Large intestine (tissue), 12 donors: ENCODE measurements around the gene PEX11G. TPM values are rescaled to one million over a fixed set of nuclear protein-coding genes. Genes with fewer than 3 reads are reported as not detected.
A peak's percentile ranks its signal among the peaks of the same experiment; 100 is the strongest.

Experiments
- DNase-seq, 2 donors: peaks; one replicate each; pipeline versions ENCODE4 v3.0.0 to v3.0.0-alpha.2; 2013
- H3K27ac ChIP-seq: one replicate; pipeline ENCODE4 v1.5.1; 2013; ENCODE audit warnings: low read length
- H3K27me3 ChIP-seq: 2 replicates; pipeline ENCODE4 v1.6.1; 2013; ENCODE audit warnings: low read length; ENCODE audit not compliant: control insufficient read depth, insufficient read depth
- H3K36me3 ChIP-seq: 2 replicates; pipeline ENCODE4 v1.6.1; 2013; ENCODE audit warnings: low read length; ENCODE audit not compliant: control insufficient read depth, insufficient read depth
- H3K4me1 ChIP-seq: one replicate; pipeline ENCODE4 v1.6.1; 2013; ENCODE audit warnings: low read length; ENCODE audit not compliant: control insufficient read depth, insufficient read depth
- H3K4me3 ChIP-seq: one replicate; pipeline ENCODE4 v1.5.1; 2013; ENCODE audit warnings: low read length
- H3K9me3 ChIP-seq: one replicate; pipeline ENCODE4 v1.6.1; 2013; ENCODE audit warnings: mild to moderate bottlenecking, low read depth, low read length, moderate library complexity; ENCODE audit not compliant: control insufficient read depth
- WGBS: methylation state at CpG from one replicate; pipeline ENCODE4 v1.1.5; 2013; ENCODE audit warnings: low lambda C conversion rate; ENCODE audit not compliant: insufficient coverage; 5-methylcytosine and 5-hydroxymethylcytosine counted together
- long read RNA-seq, 11 donors: transcript quantifications; one replicate each; lab custom pipeline, GENCODE V29; 2026
- polyA plus RNA-seq: library from polyadenylated mRNA; unstranded; fragments of 120-200 nt; gene quantifications from one replicate; pipeline ENCODE4 v1.2.1, GENCODE V29; 2013

PEX11G gene
- 7.9 TPM for polyA plus RNA-seq
- long read RNA-seq, donor 1, partial matches to known transcripts: 0 of 2 reads
- long read RNA-seq, donor 1, other reads (novel, unspliced or antisense): 0 of 2 reads
- long read RNA-seq, donor 2, transcript PEX11G-201 (5 exons, 1,062 nt): major isoform, 8 of 67 reads
- long read RNA-seq, donor 2, partial matches to known transcripts: 59 of 67 reads
- long read RNA-seq, donor 2, other reads (novel, unspliced or antisense): 0 of 67 reads
- long read RNA-seq, donor 3: 0 reads
- long read RNA-seq, donor 4, partial matches to known transcripts: 0 of 1 reads
- long read RNA-seq, donor 4, other reads (novel, unspliced or antisense): 0 of 1 reads
- long read RNA-seq, donor 5, partial matches to known transcripts: 0 of 1 reads
- long read RNA-seq, donor 5, other reads (novel, unspliced or antisense): 0 of 1 reads
- long read RNA-seq, donor 6, partial matches to known transcripts: 0 of 1 reads
- long read RNA-seq, donor 6, other reads (novel, unspliced or antisense): 0 of 1 reads
- long read RNA-seq, donor 7, partial matches to known transcripts: 0 of 2 reads
- long read RNA-seq, donor 7, other reads (novel, unspliced or antisense): 0 of 2 reads
- long read RNA-seq, donor 8, transcript PEX11G-201 (5 exons, 1,062 nt): major isoform, 5 of 15 reads
- long read RNA-seq, donor 8, partial matches to known transcripts: 0 of 15 reads
- long read RNA-seq, donor 8, other reads (novel, unspliced or antisense): 10 of 15 reads
- long read RNA-seq, donor 9, partial matches to known transcripts: 0 of 3 reads
- long read RNA-seq, donor 9, other reads (novel, unspliced or antisense): 0 of 3 reads
- long read RNA-seq, donor 10, transcript PEX11G-201 (5 exons, 1,062 nt): major isoform, 7 of 116 reads
- long read RNA-seq, donor 10, partial matches to known transcripts: 68 of 116 reads
- long read RNA-seq, donor 10, other reads (novel, unspliced or antisense): 41 of 116 reads
- long read RNA-seq, donor 11, partial matches to known transcripts: 5 of 7 reads
- long read RNA-seq, donor 11, other reads (novel, unspliced or antisense): 0 of 7 reads

GRCh38 chr19:7488736-7489353 lies at the start of gene PEX11G:
Gene PEX11G, minus strand, starts transcription at chr19:7489035. Its CDS starts 25 bp downstream, at chr19:7489010.
- Histone ChIP-seq H3K9me3 (no peaks in the 10 kb centered on the region), H3K4me1 (peaks cover 12% of the 10 kb centered on the region), H3K4me3 (peak within 1 kb of the TSS; percentile 75), H3K36me3 (no peaks in the 10 kb centered on the region), H3K27me3 (no peaks in the 10 kb centered on the region), H3K27ac (peak within 1 kb of the TSS; percentile 93)
- no CpG with 5 or more reads among the region's 49 CpGs for WGBS
- DNase-seq: peak; percentile 94 to 95

GRCh38 chr19:7535998-7536695 lies 47.3 kb upstream of the PEX11G start:
- peak in 1 of 2 donors; percentile 44 for DNase-seq
- Histone ChIP-seq H3K36me3 (peaks cover 30% of the 10 kb centered on the region), H3K9me3 (no peaks in the 10 kb centered on the region), H3K27me3 (no peaks in the 10 kb centered on the region), H3K4me3 (peak overlapping the region; percentile 93), H3K27ac (peak overlapping the region; percentile 95), H3K4me1 (peaks cover 6% of the 10 kb centered on the region)
- no CpG with 5 or more reads among the region's 30 CpGs for WGBS

- peak; percentile 96 to 97 for DNase-seq
- WGBS: no CpG with 5 or more reads among the region's 76 CpGs
- no peaks in the 10 kb centered on the region for H3K27me3 ChIP-seq
- H3K27ac ChIP-seq: peak within 1 kb of the TSS; percentile 95
- peaks cover 25% of the 10 kb centered on the region for H3K36me3 ChIP-seq
- H3K9me3 ChIP-seq: no peaks in the 10 kb centered on the region
- H3K4me1 ChIP-seq: peaks cover 6% of the 10 kb centered on the region
- peak within 1 kb of the TSS; percentile 93 for H3K4me3 ChIP-seq
Observed at GRCh38 chr19:7535047-7535997, 46.5 kb upstream of the PEX11G start, which contains the start of gene PNPLA6. Gene PNPLA6, plus strand, starts transcription at chr19:7535717. Its CDS starts 72 bp downstream, at chr19:7535789.

GRCh38 chr19:7534531-7535046 lies 45.8 kb upstream of the PEX11G start:
- Histone ChIP-seq H3K4me1 (peaks cover 6% of the 10 kb centered on the region), H3K9me3 (no peaks in the 10 kb centered on the region), H3K27ac (peak overlapping the region; percentile 95), H3K27me3 (no peaks in the 10 kb centered on the region), H3K36me3 (peaks cover 27% of the 10 kb centered on the region), H3K4me3 (peak overlapping the region; percentile 93)
- WGBS: no CpG with 5 or more reads among the region's 27 CpGs
- DNase-seq: peak; percentile 44 to 72

GRCh38 chr19:7533925-7534480 lies 45.2 kb upstream of the PEX11G start:
- peak overlapping the region; percentile 93 for H3K4me3 ChIP-seq
- no peaks in the 10 kb centered on the region for H3K27me3 ChIP-seq
- H3K9me3 ChIP-seq: no peaks in the 10 kb centered on the region
- peak overlapping the region; percentile 95 for H3K27ac ChIP-seq
- peaks cover 33% of the 10 kb centered on the region for H3K36me3 ChIP-seq
- WGBS: no CpG with 5 or more reads among the region's 41 CpGs
- peaks cover 6% of the 10 kb centered on the region for H3K4me1 ChIP-seq
- peak; percentile 86 to 89 for DNase-seq

- WGBS: no CpG with 5 or more reads among the region's 30 CpGs
- Histone ChIP-seq H3K27ac (peak overlapping the region; percentile 30), H3K27me3 (no peaks in the 10 kb centered on the region), H3K4me1 (peaks cover 6% of the 10 kb centered on the region), H3K36me3 (peaks cover 33% of the 10 kb centered on the region), H3K4me3 (peak overlapping the region; percentile 93), H3K9me3 (no peaks in the 10 kb centered on the region)
- DNase-seq: peak in 1 of 2 donors; percentile 47
Observed at GRCh38 chr19:7533281-7533885, 44.5 kb upstream of the PEX11G start.

GRCh38 chr19:7529610-7530490 lies 41.0 kb upstream of the PEX11G start:
- no peaks in the 10 kb centered on the region for H3K9me3 ChIP-seq

GRCh38 chr19:7529246-7529600 lies 40.4 kb upstream of the PEX11G start:
- Histone ChIP-seq H3K27me3 (no peaks in the 10 kb centered on the region), H3K36me3 (peaks cover 41% of the 10 kb centered on the region), H3K4me3 (no peak overlapping the region), H3K9me3 (no peaks in the 10 kb centered on the region), H3K4me1 (peaks cover 6% of the 10 kb centered on the region), H3K27ac (no peak overlapping the region)
- DNase-seq: no peak
- WGBS: no CpG with 5 or more reads among the region's 15 CpGs

More at GRCh38 chr19:7529610-7530490, 41.0 kb upstream of the PEX11G start:
- H3K4me3 ChIP-seq: no peak overlapping the region
- no peak for DNase-seq
- no peak overlapping the region for H3K27ac ChIP-seq
- no peaks in the 10 kb centered on the region for H3K27me3 ChIP-seq
- no CpG with 5 or more reads among the region's 33 CpGs for WGBS
- H3K4me1 ChIP-seq: peaks cover 6% of the 10 kb centered on the region
- peaks cover 38% of the 10 kb centered on the region for H3K36me3 ChIP-seq
